ENCODE results near the gene ZC3H12C. TPM values are rescaled to one million over a fixed set of nuclear protein-coding genes. Genes with fewer than 3 reads are reported as not detected.

Gene ZC3H12C
- total RNA-seq, 2 experiments from 2014 or later = 0.05 to 0.17 TPM

- no peak for DNase-seq
- H3K4me1 ChIP-seq (ENCODE audit: insufficient read depth, low read length) = no peaks in the 10 kb centered on the region
- intact Hi-C loops (cut with DNase I, micrococcal nuclease) = no loop called here
- no peaks in the 10 kb centered on the region for H3K4me1 Mint-ChIP-seq (ENCODE audit: low read depth)
- H3K9me3 Mint-ChIP-seq = no peaks in the 10 kb centered on the region
- no peak overlapping the region for H3K4me3 ChIP-seq (ENCODE audit: low read length)
- TF ChIP-seq CTCF (IDR thresholded peaks at IDR 0.05) = no peak
- no peak overlapping the region for H3K4me3 Mint-ChIP-seq
- ATAC-seq (ENCODE audit: poor library complexity) = no peak
- POLR2A ChIA-PET = no interaction called here
- H3K27ac Mint-ChIP-seq = no peak overlapping the region
- no peak overlapping the region for H3K27ac ChIP-seq (ENCODE audit: low read depth in 1 of 2, low read length in 2 of 2)
- CTCF ChIA-PET = no interaction called here
- H3K27me3 ChIP-seq (ENCODE audit: control insufficient read depth in 1 of 2, insufficient read depth in 2 of 2, low read length in 2 of 2) = no peaks in the 10 kb centered on the region
- no peaks in the 10 kb centered on the region for H3K36me3 ChIP-seq (ENCODE audit: insufficient read depth, low read length)
- H3K36me3 Mint-ChIP-seq (ENCODE audit: low read depth) = no peaks in the 10 kb centered on the region
- peaks cover 14% of the 10 kb centered on the region for H3K27me3 Mint-ChIP-seq
- no peaks in the 10 kb centered on the region for H3K9me3 ChIP-seq (ENCODE audit: control insufficient read depth in 1 of 2, insufficient read depth in 1 of 2, low read length in 2 of 2)
These were observed 37.5 kb downstream of the ZC3H12C start for GRCh38 chr11:110130642-110131238.

GRCh38 chr11:110131386-110132123 is 38.4 kb downstream of the ZC3H12C start:
- H3K4me3 ChIP-seq (ENCODE audit: low read length) = no peak overlapping the region
- Mint-ChIP-seq H3K36me3 (ENCODE audit: low read depth) (no peaks in the 10 kb centered on the region), H3K9me3 (no peaks in the 10 kb centered on the region), H3K4me3 (no peak overlapping the region), H3K27ac (no peak overlapping the region), H3K27me3 (peaks cover 14% of the 10 kb centered on the region), H3K4me1 (ENCODE audit: low read depth) (no peaks in the 10 kb centered on the region)
- TF ChIP-seq CTCF (IDR thresholded peaks at IDR 0.05) = no peak
- intact Hi-C loops (cut with DNase I, micrococcal nuclease) = no loop called here
- no peaks in the 10 kb centered on the region for H3K36me3 ChIP-seq (ENCODE audit: insufficient read depth, low read length)
- H3K27me3 ChIP-seq (ENCODE audit: control insufficient read depth in 1 of 2, insufficient read depth in 2 of 2, low read length in 2 of 2) = no peaks in the 10 kb centered on the region
- ATAC-seq (ENCODE audit: poor library complexity) (no peak), DNase-seq (no peak)
- CTCF ChIA-PET = no interaction called here
- no peak overlapping the region for H3K27ac ChIP-seq (ENCODE audit: low read depth in 1 of 2, low read length in 2 of 2)
- H3K9me3 ChIP-seq (ENCODE audit: control insufficient read depth in 1 of 2, insufficient read depth in 1 of 2, low read length in 2 of 2) = no peaks in the 10 kb centered on the region
- H3K4me1 ChIP-seq (ENCODE audit: insufficient read depth, low read length) = no peaks in the 10 kb centered on the region
- POLR2A ChIA-PET = no interaction called here

GRCh38 chr11:110133160-110133559 is 40.0 kb downstream of the ZC3H12C start:
- Histone ChIP-seq H3K27me3 (ENCODE audit: control insufficient read depth in 1 of 2, insufficient read depth in 2 of 2, low read length in 2 of 2) (peaks cover 0 to 6% of the 10 kb centered on the region in 2 experiments), H3K36me3 (ENCODE audit: insufficient read depth, low read length) (no peaks in the 10 kb centered on the region), H3K9me3 (ENCODE audit: control insufficient read depth in 1 of 2, insufficient read depth in 1 of 2, low read length in 2 of 2) (no peaks in the 10 kb centered on the region), H3K4me1 (ENCODE audit: insufficient read depth, low read length) (no peaks in the 10 kb centered on the region), H3K4me3 (ENCODE audit: low read length) (no peak overlapping the region), H3K27ac (ENCODE audit: low read depth in 1 of 2, low read length in 2 of 2) (no peak overlapping the region)
- DNase-seq (no peak), ATAC-seq (ENCODE audit: poor library complexity) (no peak)
- ChIA-PET CTCF (no interaction called here), POLR2A (no interaction called here)
- Mint-ChIP-seq H3K4me1 (ENCODE audit: low read depth) (no peaks in the 10 kb centered on the region), H3K9me3 (no peaks in the 10 kb centered on the region), H3K36me3 (ENCODE audit: low read depth) (no peaks in the 10 kb centered on the region), H3K27ac (no peak overlapping the region), H3K4me3 (no peak overlapping the region), H3K27me3 (peaks cover 14% of the 10 kb centered on the region)
- intact Hi-C loops (cut with DNase I, micrococcal nuclease) = no loop called here
- TF ChIP-seq CTCF (IDR thresholded peaks at IDR 0.05) = no peak
